Measurements from ENCODE around the gene TECTB.

The TECTB gene

GRCh38 chr10:112314822-112315474 is 31.7 kb downstream of the TECTB start:
- no peak overlapping the region for H3K4me3 ChIP-seq (ENCODE audit: low read length)
- DNase-seq (ENCODE audit: low read depth): no peak
- TF ChIP-seq, protein P1, sequence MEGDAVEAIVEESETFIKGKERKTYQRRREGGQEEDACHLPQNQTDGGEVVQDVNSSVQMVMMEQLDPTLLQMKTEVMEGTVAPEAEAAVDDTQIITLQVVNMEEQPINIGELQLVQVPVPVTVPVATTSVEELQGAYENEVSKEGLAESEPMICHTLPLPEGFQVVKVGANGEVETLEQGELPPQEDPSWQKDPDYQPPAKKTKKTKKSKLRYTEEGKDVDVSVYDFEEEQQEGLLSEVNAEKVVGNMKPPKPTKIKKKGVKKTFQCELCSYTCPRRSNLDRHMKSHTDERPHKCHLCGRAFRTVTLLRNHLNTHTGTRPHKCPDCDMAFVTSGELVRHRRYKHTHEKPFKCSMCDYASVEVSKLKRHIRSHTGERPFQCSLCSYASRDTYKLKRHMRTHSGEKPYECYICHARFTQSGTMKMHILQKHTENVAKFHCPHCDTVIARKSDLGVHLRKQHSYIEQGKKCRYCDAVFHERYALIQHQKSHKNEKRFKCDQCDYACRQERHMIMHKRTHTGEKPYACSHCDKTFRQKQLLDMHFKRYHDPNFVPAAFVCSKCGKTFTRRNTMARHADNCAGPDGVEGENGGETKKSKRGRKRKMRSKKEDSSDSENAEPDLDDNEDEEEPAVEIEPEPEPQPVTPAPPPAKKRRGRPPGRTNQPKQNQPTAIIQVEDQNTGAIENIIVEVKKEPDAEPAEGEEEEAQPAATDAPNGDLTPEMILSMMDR (conservative IDR thresholded peaks at IDR 0.05; ENCODE audit: low read depth, low read length): peak; percentile 91

GRCh38 chr10:112327678-112328077 is 44.5 kb downstream of the TECTB start:
- no peak for DNase-seq (ENCODE audit: low read depth)
- TF ChIP-seq, protein P1 (conservative IDR thresholded peaks at IDR 0.05; ENCODE audit: low read depth, low read length): no peak
- H3K4me3 ChIP-seq (ENCODE audit: low read length): no peak overlapping the region

- H3K4me3 ChIP-seq (ENCODE audit: low read length): no peak overlapping the region
- TF ChIP-seq, protein P1 (conservative IDR thresholded peaks at IDR 0.05; ENCODE audit: low read depth, low read length): no peak
- DNase-seq (ENCODE audit: low read depth): no peak
These were observed 47.0 kb downstream of the TECTB start for GRCh38 chr10:112330162-112330561.

DNA sequence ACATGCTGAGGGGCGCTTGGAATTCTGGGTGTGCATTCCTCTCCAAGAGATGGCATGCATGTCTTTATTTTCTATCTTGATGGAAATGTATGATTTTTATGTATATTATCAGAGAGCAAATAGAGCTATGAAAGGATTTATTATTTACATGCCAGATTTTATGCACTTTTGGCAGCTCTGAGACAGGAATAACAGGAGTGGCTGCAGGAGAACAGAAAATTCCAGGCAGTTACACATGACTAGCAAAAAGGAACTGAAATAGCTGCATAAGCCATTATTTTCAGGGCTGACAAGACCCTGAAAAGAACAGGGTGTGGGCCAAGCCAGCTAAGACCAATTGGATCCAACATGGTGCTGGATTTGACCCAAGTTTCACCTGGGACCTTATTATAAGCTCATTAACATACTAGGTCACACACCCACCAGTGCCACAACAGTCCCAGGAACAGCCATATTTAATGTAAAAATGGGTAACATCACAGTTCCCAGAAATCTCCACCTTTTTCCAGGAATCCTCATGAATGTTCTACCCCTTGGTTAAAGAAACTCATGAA is 47.5 kb downstream of the TECTB start:
- no peak overlapping the region for H3K4me3 ChIP-seq (ENCODE audit: low read length)
- TF ChIP-seq, protein P1 (conservative IDR thresholded peaks at IDR 0.05; ENCODE audit: low read depth, low read length): no peak
- DNase-seq (ENCODE audit: low read depth): peak; percentile 6

GRCh38 chr10:112332022-112332421 is 48.8 kb downstream of the TECTB start:
- DNase-seq (ENCODE audit: low read depth): no peak
- H3K4me3 ChIP-seq (ENCODE audit: low read length): no peak overlapping the region
- TF ChIP-seq, protein P1 (conservative IDR thresholded peaks at IDR 0.05; ENCODE audit: low read depth, low read length): no peak

DNA sequence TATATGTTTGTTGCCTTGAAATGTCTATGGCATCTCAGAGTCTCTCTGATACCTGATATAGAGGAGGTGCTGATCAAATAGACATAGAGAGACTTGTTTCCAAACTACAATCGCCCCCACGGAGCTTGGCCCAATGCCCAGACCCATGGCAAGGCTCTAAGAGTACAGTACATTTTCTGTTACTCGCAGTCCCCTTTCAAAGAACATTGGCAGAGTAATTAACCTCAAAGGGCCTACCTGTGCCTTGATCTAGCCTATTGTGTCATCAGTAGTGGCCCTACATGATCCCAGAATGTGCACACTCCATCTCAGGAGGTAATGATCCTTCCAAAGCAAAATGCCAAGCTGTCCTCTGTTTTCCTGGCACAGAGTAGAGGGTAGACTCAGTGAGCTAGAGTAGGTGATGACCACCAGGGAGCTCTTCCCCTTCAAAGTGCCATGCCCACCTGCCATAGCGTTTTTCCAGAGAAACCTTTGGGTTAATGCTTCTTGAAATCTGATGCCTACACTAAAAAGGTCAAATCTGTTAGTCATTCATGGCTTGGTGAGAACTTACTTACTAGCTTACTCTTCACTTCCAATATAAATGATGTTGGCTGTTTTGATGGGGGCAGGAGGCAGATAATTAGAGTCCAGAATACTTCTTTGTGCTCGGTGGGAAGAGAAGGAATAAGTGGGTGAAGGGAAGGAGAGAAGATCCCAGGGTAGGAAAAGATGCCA is 49.5 kb downstream of the TECTB start:
- TF ChIP-seq, protein P1 (conservative IDR thresholded peaks at IDR 0.05; ENCODE audit: low read depth, low read length): no peak
- DNase-seq (ENCODE audit: low read depth): no peak
- no peak overlapping the region for H3K4me3 ChIP-seq (ENCODE audit: low read length)
